Measurements from ENCODE around the gene ABCC1. TPM values are rescaled to one million over a fixed set of nuclear protein-coding genes. Genes with fewer than 3 reads are reported as not detected.

Gene ABCC1
- total and polyA plus RNA-seq, 2 of the 8 experiments (the other 6 are each of a cell fraction or from before 2014, with no cell fraction given), result 42.6 to 66.8 TPM

- Histone ChIP-seq H3K9ac (replicated peaks in 1 of 4; ENCODE audit: extremely low read depth in 1 of 4, low read depth in 3 of 4, low read length in 3 of 4) (no peak overlapping the region), H4K5ac (ENCODE audit: insufficient read length, low read depth, low read length) (no peak overlapping the region), H2BK5ac (ENCODE audit: low read depth, low read length) (no peak overlapping the region), H3K4me3 (ENCODE audit: extremely low read depth in 1 of 4, insufficient read depth in 2 of 4, low read depth in 3 of 4, low read length in 4 of 4) (no peak overlapping the region), H2BK15ac (ENCODE audit: low read length) (no peak overlapping the region), H3K79me1 (ENCODE audit: low read depth, low read length) (no peaks in the 10 kb centered on the region), H3K4me1 (replicated peaks in 1 of 4; ENCODE audit: control insufficient read depth in 3 of 4, insufficient read depth in 4 of 4, low read length in 3 of 4) (no peaks in the 10 kb centered on the region), H3K79me2 (ENCODE audit: control insufficient read depth in 1 of 2, insufficient read depth in 2 of 2, low read length in 2 of 2) (no peaks in the 10 kb centered on the region), H3K4ac (replicated peaks; ENCODE audit: insufficient read length, low read depth, low read length) (no peak overlapping the region), H2AK5ac (ENCODE audit: low read depth, low read length) (no peak overlapping the region), H2BK20ac (ENCODE audit: low read length) (no peak overlapping the region), H3K14ac (ENCODE audit: insufficient read length) (no peak overlapping the region), H3K9me3 (ENCODE audit: insufficient read depth in 2 of 2, low read depth in 1 of 2, low read length in 1 of 2) (peaks cover 18 to 20% of the 10 kb centered on the region in 2 experiments), H3K27ac (ENCODE audit: low read depth, low read length) (no peak overlapping the region), H4K20me1 (replicated peaks in 1 of 2; ENCODE audit: control insufficient read depth in 1 of 2, insufficient read depth in 2 of 2, low read length in 2 of 2) (no peaks in the 10 kb centered on the region), H3K23ac (ENCODE audit: insufficient read length) (no peak overlapping the region), H2BK120ac (replicated peaks; ENCODE audit: low read depth, low read length) (no peak overlapping the region), H3K18ac (ENCODE audit: extremely low read depth, low read length) (no peak overlapping the region), H3K27me3 (replicated peaks in 1 of 4; ENCODE audit: control insufficient read depth in 3 of 4, extremely low read depth in 1 of 4, insufficient read depth in 3 of 4, low read length in 3 of 4) (no peaks in the 10 kb centered on the region), H3K4me2 (ENCODE audit: insufficient read depth in 1 of 2, low read depth in 2 of 2, low read length in 2 of 2) (no peak overlapping the region), H2AFZ (ENCODE audit: low read length) (no peak overlapping the region), H4K8ac (ENCODE audit: extremely low read depth, insufficient read depth, low read length) (no peak overlapping the region), H4K91ac (replicated peaks; ENCODE audit: insufficient read length, low read length) (no peak overlapping the region), H3K36me3 (ENCODE audit: control insufficient read depth in 2 of 4, insufficient read depth in 4 of 4, low read length in 3 of 4) (no peaks in the 10 kb centered on the region), H3K23me2 (ENCODE audit: low read depth, low read length) (peaks cover 2% of the 10 kb centered on the region; the same call in 1 of the 2 replicates), H3K56ac (replicated peaks; ENCODE audit: insufficient read length, low read depth, low read length) (no peak overlapping the region), H2BK12ac (ENCODE audit: low read depth, low read length) (no peak overlapping the region)
- TF ChIP-seq POLR2A (IDR thresholded peaks at IDR 0.05; ENCODE audit: control extremely low read depth in 1 of 2, low read depth in 2 of 2, low read length in 2 of 2) (no peak), KDM1A (IDR thresholded peaks at IDR 0.05; ENCODE audit: borderline replicate concordance, low read length) (no peak)
- ChIA-PET POLR2A (ENCODE audit: partially characterized antibody) (no interaction called here), CTCF (ENCODE audit: partially characterized antibody) (interaction anchor here (0.9 kb wide), 1 partner anchor 15 kb away, joined by 4 read pairs; no protein-coding TSS in a partner anchor)
- FAIRE-seq (no peak), DNase-seq (ENCODE audit: low read depth in 1 of 2, low spot score in 2 of 2) (no peak)
- 95% methylated on average over 4 of the region's 4 CpGs; no CpG with 5 or more reads in 1 of the 2 experiments for WGBS, 2 experiments (ENCODE audit: extremely low coverage in 1 of 2, insufficient coverage in 1 of 2, insufficient read length in 1 of 2, insufficient replicate concordance in 2 of 2, low coverage in 1 of 2, low lambda C conversion rate in 2 of 2, missing lambda C conversion rate in 1 of 2)
Measured at GRCh38 chr16:16163109-16163508, 213.7 kb downstream of the ABCC1 start.
